SKM-1 (cell line): Measurements from ENCODE around the gene HSDL2.
"Not testable (repeated sequence)": the region's sequence is repeated elsewhere in the genome, so short reads cannot be mapped to it uniquely, and the experiment has no call there.

Source experiments
- DNase-seq: peaks from one replicate; lab custom pipeline; 2025; ENCODE audit not compliant: unreplicated experiment; lab: John Stamatoyannopoulos, UW

HSDL2 gene

DNA sequence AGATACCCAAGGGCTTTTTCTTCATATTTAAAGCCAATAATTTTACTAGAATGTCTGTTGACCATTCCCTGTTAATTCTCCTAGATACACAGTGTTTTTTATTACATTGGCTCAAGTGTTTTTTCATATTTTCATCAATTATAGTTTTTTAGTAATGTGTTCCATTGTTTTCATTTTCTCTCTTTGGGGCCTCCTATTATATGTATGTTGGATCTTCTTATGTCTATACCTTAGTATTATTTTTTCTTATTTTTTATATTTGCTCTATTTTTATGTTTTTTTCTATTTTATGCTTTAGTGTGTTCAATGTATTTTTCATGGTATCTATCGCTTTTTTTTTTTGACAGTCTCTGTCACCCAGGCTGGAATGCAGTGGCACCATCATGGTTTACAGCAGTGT lies 114.2 kb downstream of the HSDL2 start:
- no peak for DNase-seq

GRCh38 chr9:112495614-112496013 lies 115.7 kb downstream of the HSDL2 start:
- DNase-seq: no peak

DNA sequence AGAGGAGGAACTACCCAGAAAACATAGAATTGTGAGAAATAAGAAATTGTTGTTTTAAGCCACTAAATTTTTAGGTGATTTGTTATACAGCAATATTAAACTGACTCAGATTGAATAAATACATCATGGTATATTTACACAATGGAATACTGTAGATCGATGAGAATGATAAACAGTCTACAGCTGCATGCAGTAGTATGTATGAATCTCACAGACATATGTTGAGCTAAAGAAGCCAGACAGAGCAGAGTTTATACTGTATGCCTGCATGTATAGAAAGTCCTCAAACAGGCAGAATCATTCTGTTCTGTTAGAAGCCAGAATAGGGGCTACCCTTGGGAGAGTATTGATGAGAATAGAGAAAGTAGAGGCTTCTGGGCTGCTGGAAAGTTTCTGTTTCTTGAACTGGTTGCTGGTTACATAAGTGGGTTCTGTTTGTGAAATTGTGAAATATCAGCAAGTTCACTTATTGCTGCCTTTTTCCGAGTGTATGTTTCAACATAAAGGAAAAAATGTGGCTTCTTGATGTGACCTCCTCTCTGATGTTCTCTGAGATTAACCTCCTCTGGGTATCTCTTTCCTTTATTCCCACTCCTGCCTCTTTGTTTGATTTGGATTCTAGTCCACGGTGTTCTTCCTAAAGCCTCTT lies 116.3 kb downstream of the HSDL2 start:
- peak; percentile 27 for DNase-seq

- DNase-seq: no peak
Measured at GRCh38 chr9:112500842-112501241, 120.9 kb downstream of the HSDL2 start.

- no peak for DNase-seq
Measured at GRCh38 chr9:112501287-112501686, 121.4 kb downstream of the HSDL2 start.

- no peak for DNase-seq
Measured at GRCh38 chr9:112502175-112502946, 122.5 kb downstream of the HSDL2 start.

- DNase-seq: no peak
Measured at GRCh38 chr9:112503170-112503569, 123.3 kb downstream of the HSDL2 start.

DNA sequence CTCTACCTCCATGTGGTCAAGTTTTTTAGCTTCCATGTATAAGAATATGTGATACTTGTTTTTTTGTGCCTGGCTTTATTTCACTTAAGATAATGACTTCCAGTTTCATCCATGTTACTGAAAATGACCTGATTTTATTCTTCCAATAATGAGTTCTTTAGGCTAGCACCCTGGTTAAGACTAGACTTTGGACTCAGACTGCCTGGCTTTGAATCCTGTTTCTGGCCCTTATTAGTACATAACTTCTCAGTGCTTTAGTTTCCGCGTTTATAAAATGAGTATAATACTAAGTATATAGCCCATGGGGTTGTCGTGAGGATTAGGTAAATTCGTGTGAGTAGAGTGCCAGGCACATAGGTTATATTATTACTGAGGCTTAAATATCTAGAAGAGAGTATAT lies 125.2 kb downstream of the HSDL2 start:
- no peak for DNase-seq

DNA sequence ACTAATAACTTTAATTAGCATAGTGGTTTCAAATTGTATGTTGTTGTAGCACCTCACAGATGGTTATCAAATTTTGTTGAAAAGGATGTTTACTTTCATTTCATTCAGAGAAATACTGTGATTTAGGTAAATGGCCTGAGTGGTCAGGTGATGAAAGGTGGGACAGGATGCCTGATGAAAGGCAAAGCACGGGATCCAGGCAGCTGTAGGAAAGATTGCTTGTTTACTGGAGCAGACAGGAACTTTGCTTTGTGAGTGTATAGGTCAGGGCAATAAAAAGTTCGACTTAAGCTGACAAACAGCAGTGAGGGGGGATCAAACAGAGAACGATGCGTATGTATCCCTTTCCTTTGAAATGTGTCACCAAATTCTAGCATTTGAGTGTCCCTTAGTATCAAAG lies 125.7 kb downstream of the HSDL2 start:
- no peak for DNase-seq

- DNase-seq: no peak
Measured at GRCh38 chr9:112506571-112506970, 126.7 kb downstream of the HSDL2 start.

DNA sequence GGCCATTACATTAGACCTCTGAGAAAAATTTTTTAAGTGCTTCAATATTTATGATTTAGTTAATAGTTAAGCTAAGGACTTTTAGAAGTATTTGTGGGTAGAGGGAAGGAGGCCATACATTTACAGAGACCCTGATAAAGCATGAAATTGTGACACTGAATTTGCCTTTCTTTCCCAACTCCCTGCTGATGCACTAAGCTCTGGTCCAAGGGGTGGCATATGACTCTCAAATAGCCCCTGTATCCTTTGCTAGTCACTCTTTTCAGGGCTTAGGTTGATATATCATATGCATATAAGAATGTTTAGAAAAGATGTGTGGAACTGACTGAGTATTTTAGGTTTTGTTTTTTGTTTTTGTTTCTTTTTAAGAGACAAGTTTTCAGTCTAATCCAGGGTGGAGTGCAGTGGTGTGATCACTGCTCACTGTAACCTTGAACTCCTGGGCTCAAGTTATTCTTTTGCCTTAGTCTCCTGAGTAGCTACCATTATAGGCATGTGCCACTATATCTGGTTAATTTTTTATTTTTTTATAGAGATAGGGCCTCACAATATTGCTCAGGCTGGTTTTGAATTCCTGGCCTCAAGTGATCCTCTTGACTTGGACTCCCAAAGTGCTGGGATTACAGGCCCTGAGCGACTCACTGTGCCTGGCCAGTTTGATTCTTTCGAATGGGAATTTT lies 127.2 kb downstream of the HSDL2 start:
- DNase-seq: no peak

GRCh38 chr9:112508377-112508776 lies 128.5 kb downstream of the HSDL2 start:
- no peak for DNase-seq

DNA sequence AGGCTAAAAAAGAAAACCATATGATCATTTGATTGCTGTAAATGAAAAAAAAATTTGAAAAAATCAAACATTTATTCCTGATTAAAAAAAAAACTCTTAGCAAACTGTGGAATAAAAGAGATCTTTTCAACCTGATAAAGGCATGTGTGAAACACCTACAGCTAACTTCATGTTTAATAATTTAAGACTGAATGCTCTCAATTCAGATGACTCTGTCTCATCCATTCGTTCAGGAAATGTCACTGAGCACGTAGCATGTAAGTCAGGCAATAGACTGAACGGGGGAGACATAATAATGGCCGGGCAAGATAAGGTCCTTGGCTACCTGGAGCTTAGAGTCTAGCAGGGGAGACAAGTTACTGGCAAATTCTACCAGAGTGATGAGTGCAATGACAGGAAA lies 132.5 kb downstream of the HSDL2 start:
- DNase-seq: not testable (repeated sequence)

DNA sequence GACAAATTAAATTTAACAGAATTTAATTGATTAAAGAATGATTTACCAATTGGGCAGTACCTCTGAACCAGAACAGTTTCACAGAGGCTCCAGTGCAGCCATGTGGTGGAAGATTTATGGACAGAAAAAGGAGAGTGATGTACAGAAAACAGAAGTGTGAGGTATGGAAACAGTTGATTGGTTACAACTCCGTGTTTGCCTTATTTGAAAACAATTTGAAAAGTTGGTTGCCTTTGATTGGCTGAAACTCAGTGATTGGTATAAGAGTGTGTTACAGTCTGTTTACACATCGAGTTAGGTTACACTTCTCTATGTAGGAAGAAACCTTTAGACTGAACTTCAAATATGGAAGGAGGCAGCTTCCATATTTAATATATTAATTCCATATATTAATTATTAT lies 136.9 kb downstream of the HSDL2 start:
- no peak for DNase-seq

DNA sequence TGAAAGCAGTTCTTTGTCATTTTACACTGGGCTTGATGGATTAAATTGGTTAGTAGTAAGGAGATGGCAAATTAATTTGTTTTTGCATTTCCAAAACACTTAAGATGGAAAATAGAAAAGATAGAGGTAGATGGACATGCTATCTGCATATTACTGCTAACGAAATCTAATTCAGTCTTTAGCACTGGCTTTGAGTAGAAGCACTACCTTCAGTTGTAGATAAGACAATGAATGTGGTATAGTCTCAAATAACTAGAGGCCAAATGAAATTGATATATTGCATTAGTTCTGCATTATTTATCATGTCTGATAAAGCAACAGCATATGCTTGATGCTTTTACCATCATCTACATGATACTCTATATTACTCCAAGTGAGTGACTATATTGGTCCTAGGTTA lies 140.2 kb downstream of the HSDL2 start:
- no peak for DNase-seq

GRCh38 chr9:112520656-112521055 lies 140.7 kb downstream of the HSDL2 start:
- no peak for DNase-seq
